Colonic mucosa (tissue), 4 donors: Measurements from ENCODE around the gene MAGIX. TPM values are rescaled to one million over a fixed set of nuclear protein-coding genes. Genes with fewer than 3 reads are reported as not detected.

Source experiments
- DNase-seq: peaks from one replicate; pipeline ENCODE4 v3.0.0-alpha.2; 2020
- H3K27ac ChIP-seq: fragments of 200-600 bp; one replicate; pipeline ENCODE4 v1.8.0; 2021
- H3K27me3 ChIP-seq: fragments of 200-600 bp; one replicate; pipeline ENCODE4 v1.8.0; 2021
- H3K36me3 ChIP-seq: fragments of 200-600 bp; one replicate; pipeline ENCODE4 v1.8.0; 2021
- H3K4me1 ChIP-seq: fragments of 200-600 bp; one replicate; pipeline ENCODE4 v1.8.0; 2021; ENCODE audit warnings: mild to moderate bottlenecking
- H3K4me3 ChIP-seq: fragments of 200-600 bp; one replicate; pipeline ENCODE4 v1.8.0; 2021
- H3K9ac ChIP-seq, 2 donors: one replicate each; pipeline ENCODE4 v1.7.0; 2013; ENCODE audit warnings: control low read depth in 2 of 2, low read depth in 2 of 2, low read length in 2 of 2
- H3K9me3 ChIP-seq: fragments of 200-600 bp; one replicate; pipeline ENCODE4 v1.8.0; 2021
- CTCF ChIP-seq: fragments of 200-600 bp; IDR thresholded peaks from one replicate; pipeline ENCODE4 v1.8.0; 2022; ENCODE audit warnings: antibody characterized with exemption, mild to moderate bottlenecking
- intact Hi-C: fragments of 100-400 bp; cut with DNase I; formaldehyde crosslinking; loops from one replicate; pipeline ENCODE4 v1.14.1; 2022
- total RNA-seq, 2 donors: library from RNA; stranded (reverse); fragmentation: NEBNext Ultra II Directional in 1 of 2; extraction: Animal tissue kit (Norgen Biotek cat#: 25700) in 1 of 2; gene quantifications; one replicate each; pipeline ENCODE4 v1.2.1, GENCODE V29; 2021
- donor health status: healthy.
- donor health status: DM: no; HTN: no; CAD: no.
- donor health status: DM: no; HTN: no; CAD: no.

MAGIX gene
- total RNA-seq, 2 donors from 2014 or later: 4.3 to 14.7 TPM

- H3K36me3 ChIP-seq: no peaks in the 10 kb centered on the region
- no peaks in the 10 kb centered on the region for H3K27me3 ChIP-seq
- H3K27ac ChIP-seq: no peak overlapping the region
- H3K4me3 ChIP-seq: no peak overlapping the region
- H3K4me1 ChIP-seq: no peaks in the 10 kb centered on the region
- intact Hi-C loops: no loop called here
- no peak for DNase-seq
- no peak for TF ChIP-seq CTCF
- no peak overlapping the region for H3K9ac ChIP-seq
- H3K9me3 ChIP-seq: no peaks in the 10 kb centered on the region
Observed at GRCh38 chrX:49208399-49208798, 45.8 kb downstream of the MAGIX start.

GRCh38 chrX:49209434-49210251, 47.1 kb downstream of the MAGIX start:
- no peak for TF ChIP-seq CTCF
- Histone ChIP-seq H3K27ac (no peak overlapping the region), H3K36me3 (no peaks in the 10 kb centered on the region), H3K9ac (no peak overlapping the region), H3K4me1 (no peaks in the 10 kb centered on the region), H3K27me3 (no peaks in the 10 kb centered on the region), H3K9me3 (no peaks in the 10 kb centered on the region), H3K4me3 (no peak overlapping the region)
- intact Hi-C loops: no loop called here
- DNase-seq: no peak

DNA sequence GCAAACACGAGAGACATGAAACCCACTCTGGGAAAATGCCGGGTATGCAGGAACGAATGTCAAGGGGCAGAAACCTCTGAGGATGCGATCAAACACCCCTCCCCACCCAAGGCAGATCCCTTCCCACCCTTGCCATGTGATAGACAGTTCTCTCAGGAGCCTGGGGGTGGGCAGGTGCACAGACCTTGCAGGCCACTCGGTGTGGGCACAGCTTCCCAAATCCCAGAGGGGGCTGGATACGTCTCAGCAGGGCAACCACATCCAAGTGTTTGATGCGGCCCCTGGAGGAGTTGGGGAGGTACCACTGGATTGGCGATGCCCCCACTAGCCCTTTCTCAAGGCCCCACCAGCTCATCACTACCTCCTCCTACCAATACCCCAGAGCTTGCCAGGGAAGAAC, 47.8 kb downstream of the MAGIX start:
- Histone ChIP-seq H3K9ac (no peak overlapping the region), H3K27ac (no peak overlapping the region), H3K4me1 (no peaks in the 10 kb centered on the region), H3K36me3 (no peaks in the 10 kb centered on the region), H3K27me3 (no peaks in the 10 kb centered on the region), H3K4me3 (no peak overlapping the region), H3K9me3 (no peaks in the 10 kb centered on the region)
- no peak for DNase-seq
- intact Hi-C loops: no loop called here
- no peak for TF ChIP-seq CTCF

GRCh38 chrX:49211074-49211473, 48.5 kb downstream of the MAGIX start:
- no peaks in the 10 kb centered on the region for H3K9me3 ChIP-seq
- intact Hi-C loops: no loop called here
- H3K27me3 ChIP-seq: no peaks in the 10 kb centered on the region
- H3K36me3 ChIP-seq: no peaks in the 10 kb centered on the region
- no peak for TF ChIP-seq CTCF
- H3K4me1 ChIP-seq: no peaks in the 10 kb centered on the region
- H3K9ac ChIP-seq: no peak overlapping the region
- DNase-seq: no peak
- H3K27ac ChIP-seq: no peak overlapping the region
- no peak overlapping the region for H3K4me3 ChIP-seq

GRCh38 chrX:49212209-49212608, 49.7 kb downstream of the MAGIX start:
- Histone ChIP-seq H3K27me3 (no peaks in the 10 kb centered on the region), H3K9ac (no peak overlapping the region), H3K36me3 (no peaks in the 10 kb centered on the region), H3K4me1 (no peaks in the 10 kb centered on the region), H3K4me3 (no peak overlapping the region), H3K9me3 (no peaks in the 10 kb centered on the region), H3K27ac (no peak overlapping the region)
- intact Hi-C loops: no loop called here
- DNase-seq: no peak
- no peak for TF ChIP-seq CTCF
